A549 (cell line): Measurements from ENCODE around the gene TECPR2.

Experiments used
- CEBPB ChIP-seq, 2 experiments: fragments of >200 bp in 1 of 2; sonication (Bioruptor Twin) in 1 of 2; formaldehyde crosslinking in 1 of 2; IDR thresholded peaks; 2 replicates each; pipeline ENCODE4 v1.6.1; 2012 to 2016
- CHD4 ChIP-seq: fragments of 200-600 bp; sonication (generic); IDR thresholded peaks from 2 replicates; pipeline ENCODE4 v1.6.1; 2016; ENCODE audit warnings: antibody characterized with exemption, mild to moderate bottlenecking, borderline replicate concordance
- ESRRA ChIP-seq: fragments of 150-350 bp; IDR thresholded peaks from 2 replicates; pipeline ENCODE4 v1.6.1; 2014; ENCODE audit warnings: mild to moderate bottlenecking, low read length, borderline replicate concordance
- GATA3 ChIP-seq: IDR thresholded peaks from 2 replicates; pipeline ENCODE4 v1.6.1; 2012; ENCODE audit warnings: borderline replicate concordance
- HOXB13 ChIP-seq: fragments of 250-450 bp; sonication (Bioruptor Pico); IDR thresholded peaks from 2 replicates; pipeline ENCODE4 v1.5.0; 2020; ENCODE audit warnings: low read depth, mild to moderate bottlenecking, moderate library complexity
- RFX5 ChIP-seq: fragments of 450-650 bp; IDR thresholded peaks from 2 replicates; pipeline ENCODE4 v1.7.1; 2014; ENCODE audit warnings: antibody characterized with exemption, mild to moderate bottlenecking, moderate library complexity
- ZSCAN20 ChIP-seq: fragments of 250-450 bp; sonication (Bioruptor Pico); IDR thresholded peaks from 2 replicates; pipeline ENCODE4 v1.8.0; 2022; ENCODE audit warnings: mild to moderate bottlenecking, moderate library complexity
- TF ChIP-seq, protein P1 (sequence below): fragments of >200 bp; sonication (Bioruptor Twin); formaldehyde crosslinking; IDR thresholded peaks from 3 replicates; pipeline ENCODE4 v1.5.1; 2016
- TF ChIP-seq, protein P2 (sequence below): fragments of 200-600 bp; sonication (generic); IDR thresholded peaks from 2 replicates; pipeline ENCODE4 v1.6.1; 2016; ENCODE audit warnings: antibody characterized with exemption, mild to moderate bottlenecking, moderate library complexity

GRCh38 chr14:102426796-102427195, 64.1 kb downstream of the TECPR2 start:
- TF ChIP-seq, protein P1, sequence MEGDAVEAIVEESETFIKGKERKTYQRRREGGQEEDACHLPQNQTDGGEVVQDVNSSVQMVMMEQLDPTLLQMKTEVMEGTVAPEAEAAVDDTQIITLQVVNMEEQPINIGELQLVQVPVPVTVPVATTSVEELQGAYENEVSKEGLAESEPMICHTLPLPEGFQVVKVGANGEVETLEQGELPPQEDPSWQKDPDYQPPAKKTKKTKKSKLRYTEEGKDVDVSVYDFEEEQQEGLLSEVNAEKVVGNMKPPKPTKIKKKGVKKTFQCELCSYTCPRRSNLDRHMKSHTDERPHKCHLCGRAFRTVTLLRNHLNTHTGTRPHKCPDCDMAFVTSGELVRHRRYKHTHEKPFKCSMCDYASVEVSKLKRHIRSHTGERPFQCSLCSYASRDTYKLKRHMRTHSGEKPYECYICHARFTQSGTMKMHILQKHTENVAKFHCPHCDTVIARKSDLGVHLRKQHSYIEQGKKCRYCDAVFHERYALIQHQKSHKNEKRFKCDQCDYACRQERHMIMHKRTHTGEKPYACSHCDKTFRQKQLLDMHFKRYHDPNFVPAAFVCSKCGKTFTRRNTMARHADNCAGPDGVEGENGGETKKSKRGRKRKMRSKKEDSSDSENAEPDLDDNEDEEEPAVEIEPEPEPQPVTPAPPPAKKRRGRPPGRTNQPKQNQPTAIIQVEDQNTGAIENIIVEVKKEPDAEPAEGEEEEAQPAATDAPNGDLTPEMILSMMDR = no peak
- TF ChIP-seq HOXB13 = no peak
- TF ChIP-seq, protein P2, sequence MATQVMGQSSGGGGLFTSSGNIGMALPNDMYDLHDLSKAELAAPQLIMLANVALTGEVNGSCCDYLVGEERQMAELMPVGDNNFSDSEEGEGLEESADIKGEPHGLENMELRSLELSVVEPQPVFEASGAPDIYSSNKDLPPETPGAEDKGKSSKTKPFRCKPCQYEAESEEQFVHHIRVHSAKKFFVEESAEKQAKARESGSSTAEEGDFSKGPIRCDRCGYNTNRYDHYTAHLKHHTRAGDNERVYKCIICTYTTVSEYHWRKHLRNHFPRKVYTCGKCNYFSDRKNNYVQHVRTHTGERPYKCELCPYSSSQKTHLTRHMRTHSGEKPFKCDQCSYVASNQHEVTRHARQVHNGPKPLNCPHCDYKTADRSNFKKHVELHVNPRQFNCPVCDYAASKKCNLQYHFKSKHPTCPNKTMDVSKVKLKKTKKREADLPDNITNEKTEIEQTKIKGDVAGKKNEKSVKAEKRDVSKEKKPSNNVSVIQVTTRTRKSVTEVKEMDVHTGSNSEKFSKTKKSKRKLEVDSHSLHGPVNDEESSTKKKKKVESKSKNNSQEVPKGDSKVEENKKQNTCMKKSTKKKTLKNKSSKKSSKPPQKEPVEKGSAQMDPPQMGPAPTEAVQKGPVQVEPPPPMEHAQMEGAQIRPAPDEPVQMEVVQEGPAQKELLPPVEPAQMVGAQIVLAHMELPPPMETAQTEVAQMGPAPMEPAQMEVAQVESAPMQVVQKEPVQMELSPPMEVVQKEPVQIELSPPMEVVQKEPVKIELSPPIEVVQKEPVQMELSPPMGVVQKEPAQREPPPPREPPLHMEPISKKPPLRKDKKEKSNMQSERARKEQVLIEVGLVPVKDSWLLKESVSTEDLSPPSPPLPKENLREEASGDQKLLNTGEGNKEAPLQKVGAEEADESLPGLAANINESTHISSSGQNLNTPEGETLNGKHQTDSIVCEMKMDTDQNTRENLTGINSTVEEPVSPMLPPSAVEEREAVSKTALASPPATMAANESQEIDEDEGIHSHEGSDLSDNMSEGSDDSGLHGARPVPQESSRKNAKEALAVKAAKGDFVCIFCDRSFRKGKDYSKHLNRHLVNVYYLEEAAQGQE = no peak
- TF ChIP-seq RFX5 = no peak
- TF ChIP-seq CEBPB (IDR thresholded peaks at IDR 0.05) = no peak
- no peak for TF ChIP-seq ESRRA
- no peak for TF ChIP-seq GATA3
- TF ChIP-seq ZSCAN20 (CRISPR knock-in tag) = no peak
- TF ChIP-seq CHD4 = no peak
